IMR-90 (cell line): ENCODE results near the gene C21orf58. TPM values are rescaled to one million over a fixed set of nuclear protein-coding genes. Genes with fewer than 3 reads are reported as not detected.

Experiments
- ATAC-seq: fragments of 200-7000 bp; cut with Tn5 transposase; 2 replicates; pipeline ENCODE4 v1.9.1; 2020; ENCODE audit warnings: low read depth, mild to moderate bottlenecking, moderate library complexity
- BruUV-seq: library from RNA; stranded (reverse); fragments of 400-500 nt; replicated peaks from 2 replicates; lab custom pipeline; 2021; lab: Mats Ljungman, UMichigan
- CTCF ChIA-PET: fragments of 300-600 bp; formaldehyde crosslinking; extraction: SDS; loops from one replicate; lab custom pipeline; 2021; ENCODE audit warnings: antibody characterized with exemption; lab: Yijun Ruan, JAX
- POLR2A ChIA-PET: fragments of 300-600 bp; sonication (Branson Sonifier 250); formaldehyde crosslinking; loops from one replicate; lab custom pipeline; 2022; ENCODE audit warnings: antibody characterized with exemption; ENCODE audit not compliant: unreplicated experiment; lab: Charles Lee
- DNase-seq: peaks from one replicate; pipeline ENCODE4 v3.0.0; 2013
- H2AFZ ChIP-seq: replicated peaks from 2 replicates; pipeline ENCODE3; 2013; ENCODE audit warnings: low read length, mild to moderate bottlenecking; ENCODE audit not compliant: poor library complexity
- H2AK5ac ChIP-seq: 2 replicates; pipeline ENCODE4 v1.6.1; 2013; ENCODE audit warnings: low read depth, low read length, inconsistent platforms
- H2AK9ac ChIP-seq: replicated peaks from 2 replicates; pipeline ENCODE3; 2013; ENCODE audit warnings: mild to moderate bottlenecking, low read depth, low read length, moderate library complexity; ENCODE audit not compliant: poor library complexity
- H2BK120ac ChIP-seq: 2 replicates; pipeline ENCODE4 v1.6.1; 2013; ENCODE audit warnings: low read depth, low read length, inconsistent platforms
- H2BK15ac ChIP-seq: 3 replicates; pipeline ENCODE4 v1.6.1; 2013; ENCODE audit warnings: low read depth, low read length, inconsistent platforms
- H2BK20ac ChIP-seq: 2 replicates; pipeline ENCODE4 v1.6.1; 2013; ENCODE audit warnings: low read depth, mild to moderate bottlenecking, inconsistent platforms, low read length, moderate library complexity
- H2BK5ac ChIP-seq: 2 replicates; pipeline ENCODE4 v1.6.1; 2013; ENCODE audit warnings: mild to moderate bottlenecking, low read depth, low read length, inconsistent platforms; ENCODE audit not compliant: poor library complexity, severe bottlenecking
- H3K14ac ChIP-seq: replicated peaks from 2 replicates; pipeline ENCODE4 v1.6.1; 2013; ENCODE audit warnings: low read depth, low read length, inconsistent platforms
- H3K18ac ChIP-seq: 2 replicates; pipeline ENCODE4 v1.6.1; 2013; ENCODE audit warnings: low read depth, low read length, control low read depth
- H3K23ac ChIP-seq: 2 replicates; pipeline ENCODE4 v1.6.1; 2013; ENCODE audit warnings: low read depth, low read length, inconsistent platforms
- H3K27ac ChIP-seq: 2 replicates; pipeline ENCODE4 v1.5.1; 2013; ENCODE audit warnings: mild to moderate bottlenecking, control low read depth, low read length; ENCODE audit not compliant: insufficient read depth
- H3K27me3 ChIP-seq: 2 replicates; pipeline ENCODE4 v1.6.1; 2013; ENCODE audit warnings: low read length; ENCODE audit not compliant: control insufficient read depth, insufficient read depth
- H3K36me3 ChIP-seq: 2 replicates; pipeline ENCODE4 v1.6.1; 2013; ENCODE audit warnings: low read length, mixed read lengths; ENCODE audit not compliant: control insufficient read depth, insufficient read depth
- H3K4ac ChIP-seq: 2 replicates; pipeline ENCODE4 v1.6.1; 2013; ENCODE audit warnings: low read depth, low read length, inconsistent platforms
- H3K4me1 ChIP-seq: 2 replicates; pipeline ENCODE4 v1.6.1; 2013; ENCODE audit warnings: low read length, mixed read lengths; ENCODE audit not compliant: control insufficient read depth, insufficient read depth
- H3K4me2 ChIP-seq: 2 replicates; pipeline ENCODE4 v1.6.1; 2013; ENCODE audit warnings: low read depth, mild to moderate bottlenecking, control low read depth, low read length, moderate library complexity
- H3K4me3 ChIP-seq: 2 replicates; pipeline ENCODE4 v1.5.1; 2013; ENCODE audit warnings: low read depth, mild to moderate bottlenecking, control low read depth, low read length, moderate library complexity; ENCODE audit not compliant: insufficient read depth
- H3K56ac ChIP-seq: 2 replicates; pipeline ENCODE4 v1.6.1; 2013; ENCODE audit warnings: low read length, inconsistent platforms; ENCODE audit not compliant: insufficient read depth; ENCODE audit errors: extremely low read depth
- H3K79me1 ChIP-seq, 2 experiments: 2 replicates each; pipeline ENCODE4 v1.6.1; 2013; ENCODE audit warnings: low read length in 2 of 2, inconsistent platforms in 1 of 2, low read depth in 1 of 2
- H3K9ac ChIP-seq: 2 replicates; pipeline ENCODE4 v1.6.1; 2013; ENCODE audit warnings: low read depth, low read length, control low read depth
- H3K9me1 ChIP-seq: 2 replicates; pipeline ENCODE4 v1.6.1; 2013; ENCODE audit warnings: low read length, inconsistent platforms; ENCODE audit not compliant: insufficient read depth
- H3K9me3 ChIP-seq: 2 replicates; pipeline ENCODE4 v1.6.1; 2013; ENCODE audit warnings: low read length; ENCODE audit not compliant: control insufficient read depth, insufficient read depth
- H4K20me1 ChIP-seq: 2 replicates; pipeline ENCODE4 v1.6.1; 2013; ENCODE audit warnings: low read length, inconsistent platforms; ENCODE audit not compliant: insufficient read depth
- H4K5ac ChIP-seq: 2 replicates; pipeline ENCODE4 v1.6.1; 2013; ENCODE audit warnings: mild to moderate bottlenecking, low read depth, low read length, control low read depth
- H4K8ac ChIP-seq, 2 experiments: 2 replicates each; pipeline ENCODE4 v1.6.1; 2013; ENCODE audit warnings: low read depth in 2 of 2, low read length in 2 of 2, control low read depth in 1 of 2, inconsistent platforms in 1 of 2
- H4K91ac ChIP-seq: 2 replicates; pipeline ENCODE4 v1.6.1; 2013; ENCODE audit warnings: low read depth, low read length, inconsistent platforms; ENCODE audit not compliant: insufficient read depth
- CEBPB ChIP-seq: IDR thresholded peaks from 2 replicates; pipeline ENCODE4 v1.6.1; 2012; ENCODE audit warnings: low read depth, low read length, improper control_type of control experiment
- CHD1 ChIP-seq: IDR thresholded peaks from 2 replicates; pipeline ENCODE4 v1.6.1; 2012; ENCODE audit warnings: low read depth, low read length, improper control_type of control experiment
- ELK1 ChIP-seq: fragments of 150-350 bp; IDR thresholded peaks from 2 replicates; pipeline ENCODE4 v1.6.1; 2016; ENCODE audit warnings: low read depth, mild to moderate bottlenecking, low read length, moderate library complexity, borderline replicate concordance
- FOS ChIP-seq: fragments of 150-350 bp; IDR thresholded peaks from 2 replicates; pipeline ENCODE4 v1.6.1; 2016; ENCODE audit warnings: low read depth, low read length
- MXI1 ChIP-seq: IDR thresholded peaks from 2 replicates; pipeline ENCODE4 v1.6.1; 2012; ENCODE audit warnings: low read depth, mild to moderate bottlenecking, low read length, moderate library complexity, borderline replicate concordance
- POLR2A ChIP-seq: IDR thresholded peaks from 2 replicates; pipeline ENCODE4 v1.6.1; 2012; ENCODE audit warnings: mild to moderate bottlenecking, low read depth, low read length
- RCOR1 ChIP-seq: IDR thresholded peaks from 2 replicates; pipeline ENCODE4 v1.6.1; 2012; ENCODE audit warnings: mild to moderate bottlenecking, low read length, improper control_type of control experiment; ENCODE audit not compliant: insufficient replicate concordance
- RFX5 ChIP-seq: IDR thresholded peaks from 2 replicates; pipeline ENCODE4 v1.8.0; 2012; ENCODE audit warnings: low read depth, mild to moderate bottlenecking, low read length, moderate library complexity
- SMC3 ChIP-seq: fragments of 150-350 bp; IDR thresholded peaks from 2 replicates; pipeline ENCODE4 v1.6.1; 2016; ENCODE audit warnings: low read depth, mild to moderate bottlenecking, antibody characterized with exemption, low read length, moderate library complexity
- USF2 ChIP-seq: fragments of 150-350 bp; IDR thresholded peaks from 2 replicates; pipeline ENCODE4 v1.6.1; 2017; ENCODE audit warnings: mild to moderate bottlenecking, antibody characterized with exemption, low read length, low read depth
- WGBS, 2 experiments: methylation state at CpG; one replicate each; pipeline versions ENCODE4 v1.1.5 to v1.1.7; 2013; ENCODE audit warnings: missing lambda C conversion rate in 2 of 2; ENCODE audit not compliant: insufficient read length in 1 of 2; ENCODE audit errors: extremely low coverage in 2 of 2; 5-methylcytosine and 5-hydroxymethylcytosine counted together
- dilution Hi-C: fragments of 300-500 bp; cut with HindIII; formaldehyde crosslinking; loops from one replicate; pipeline ENCODE4 v1.14.3; 2018; ENCODE audit warnings: low sequenced_read_pairs; ENCODE audit not compliant: unreplicated experiment
- in situ Hi-C: fragments of 300-500 bp; cut with MboI; formaldehyde crosslinking; loops from 3 replicates; pipeline ENCODE4 v1.14.3; 2019; ENCODE audit warnings: low sequenced_read_pairs, inconsistent platforms, mixed read lengths
- intact Hi-C: fragments of 100-400 bp; cut with micrococcal nuclease; formaldehyde crosslinking; loops from 2 replicates; pipeline ENCODE4 v1.10.0; 2022
- polyA plus RNA-seq, 3 experiments: library from polyadenylated mRNA; depleted of rRNA; stranded (reverse); fragments of >200 nt; gene quantifications; 2 replicates each; pipeline ENCODE4 v1.2.3, GENCODE V29; 2012; ENCODE audit warnings: low replicate concordance in 1 of 3
- total RNA-seq: library from RNA; depleted of rRNA; stranded (reverse); fragments of >200 nt; gene quantifications from 2 replicates; pipeline ENCODE4 v1.2.3, GENCODE V29; 2012

C21orf58 gene
- total and polyA plus RNA-seq, 2 of the 4 experiments (the other 2 are of a cell fraction) = 2.7 to 6.2 TPM

DNA sequence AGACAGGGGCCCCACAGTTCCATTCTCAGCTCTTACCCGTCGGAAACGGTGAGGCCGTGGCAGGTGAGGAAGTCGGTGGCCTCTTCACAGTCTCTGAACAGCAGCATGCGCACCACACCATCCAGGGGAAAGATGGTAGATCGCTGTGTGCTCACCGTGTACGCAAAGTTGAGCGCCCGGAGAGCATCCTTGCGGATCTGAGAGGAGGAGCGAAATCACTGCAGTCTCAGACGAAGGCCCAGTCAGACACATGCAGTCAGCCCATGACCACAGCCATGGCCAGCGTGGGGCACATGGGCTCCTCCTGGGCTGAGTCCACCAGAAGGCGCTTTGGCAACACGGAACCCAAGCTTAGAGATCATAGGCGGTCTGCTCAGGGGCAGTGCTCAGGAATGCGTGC is 56.7 kb downstream of the C21orf58 start:
- Histone ChIP-seq H3K9me1 (no peaks in the 10 kb centered on the region), H2BK15ac (no peak overlapping the region), H3K4me1 (no peaks in the 10 kb centered on the region), H4K20me1 (peaks cover 18% of the 10 kb centered on the region), H3K9ac (no peak overlapping the region), H3K4me3 (no peak overlapping the region), H3K27me3 (no peaks in the 10 kb centered on the region), H3K14ac (no peak overlapping the region), H2AFZ (no peak overlapping the region), H2BK20ac (no peak overlapping the region), H3K27ac (no peak overlapping the region), H3K79me1 (peaks cover 9 to 36% of the 10 kb centered on the region in 2 experiments), H3K4me2 (no peak overlapping the region), H2BK5ac (no peak overlapping the region), H3K23ac (no peak overlapping the region), H4K8ac (no peak overlapping the region), H4K91ac (no peak overlapping the region), H3K36me3 (peaks cover 71% of the 10 kb centered on the region), H3K18ac (no peak overlapping the region), H2BK120ac (no peak overlapping the region), H3K56ac (no peak overlapping the region), H3K4ac (no peak overlapping the region), H4K5ac (no peak overlapping the region), H3K9me3 (no peaks in the 10 kb centered on the region), H2AK9ac (no peak overlapping the region), H2AK5ac (no peak overlapping the region)
- intact Hi-C loops (no loop called here), dilution Hi-C loops (no loop called here), in situ Hi-C loops (no loop called here)
- BruUV-seq = no TSS peak
- ATAC-seq = no peak
- DNase-seq = no peak
- no peak for TF ChIP-seq RFX5
- no peak for TF ChIP-seq CEBPB
- TF ChIP-seq POLR2A = no peak
- no peak for TF ChIP-seq MXI1
- no peak for TF ChIP-seq RCOR1
- TF ChIP-seq CHD1 = no peak
- TF ChIP-seq USF2 = no peak
- no peak for TF ChIP-seq ELK1
- no peak for TF ChIP-seq FOS
- TF ChIP-seq SMC3 = no peak
- WGBS, 2 experiments = 93% methylated on average over 13 of the region's 19 CpGs; no CpG with 5 or more reads in 1 of the 2 experiments
- ChIA-PET CTCF (no interaction called here), POLR2A (no interaction called here)
